ENCODE results near the gene USP13.

GRCh38 chr3:179666030-179666429 is 13.2 kb downstream of the USP13 start:
- TF ChIP-seq EP300 (IDR thresholded peaks at IDR 0.05; ENCODE audit: borderline replicate concordance), result no peak
- no peak for TF ChIP-seq TAF1 (IDR thresholded peaks at IDR 0.05; ENCODE audit: low read depth)
- TF ChIP-seq EGR1 (IDR thresholded peaks at IDR 0.05), result no peak
- TF ChIP-seq ZBTB7A (IDR thresholded peaks at IDR 0.05; ENCODE audit: low read depth), result no peak
- no peak for TF ChIP-seq MAX (IDR thresholded peaks at IDR 0.05)
- TF ChIP-seq, protein P1, sequence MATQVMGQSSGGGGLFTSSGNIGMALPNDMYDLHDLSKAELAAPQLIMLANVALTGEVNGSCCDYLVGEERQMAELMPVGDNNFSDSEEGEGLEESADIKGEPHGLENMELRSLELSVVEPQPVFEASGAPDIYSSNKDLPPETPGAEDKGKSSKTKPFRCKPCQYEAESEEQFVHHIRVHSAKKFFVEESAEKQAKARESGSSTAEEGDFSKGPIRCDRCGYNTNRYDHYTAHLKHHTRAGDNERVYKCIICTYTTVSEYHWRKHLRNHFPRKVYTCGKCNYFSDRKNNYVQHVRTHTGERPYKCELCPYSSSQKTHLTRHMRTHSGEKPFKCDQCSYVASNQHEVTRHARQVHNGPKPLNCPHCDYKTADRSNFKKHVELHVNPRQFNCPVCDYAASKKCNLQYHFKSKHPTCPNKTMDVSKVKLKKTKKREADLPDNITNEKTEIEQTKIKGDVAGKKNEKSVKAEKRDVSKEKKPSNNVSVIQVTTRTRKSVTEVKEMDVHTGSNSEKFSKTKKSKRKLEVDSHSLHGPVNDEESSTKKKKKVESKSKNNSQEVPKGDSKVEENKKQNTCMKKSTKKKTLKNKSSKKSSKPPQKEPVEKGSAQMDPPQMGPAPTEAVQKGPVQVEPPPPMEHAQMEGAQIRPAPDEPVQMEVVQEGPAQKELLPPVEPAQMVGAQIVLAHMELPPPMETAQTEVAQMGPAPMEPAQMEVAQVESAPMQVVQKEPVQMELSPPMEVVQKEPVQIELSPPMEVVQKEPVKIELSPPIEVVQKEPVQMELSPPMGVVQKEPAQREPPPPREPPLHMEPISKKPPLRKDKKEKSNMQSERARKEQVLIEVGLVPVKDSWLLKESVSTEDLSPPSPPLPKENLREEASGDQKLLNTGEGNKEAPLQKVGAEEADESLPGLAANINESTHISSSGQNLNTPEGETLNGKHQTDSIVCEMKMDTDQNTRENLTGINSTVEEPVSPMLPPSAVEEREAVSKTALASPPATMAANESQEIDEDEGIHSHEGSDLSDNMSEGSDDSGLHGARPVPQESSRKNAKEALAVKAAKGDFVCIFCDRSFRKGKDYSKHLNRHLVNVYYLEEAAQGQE (IDR thresholded peaks at IDR 0.05; ENCODE audit: low read depth), result no peak

All from Ishikawa (cell line).